Hippocampal formation (tissue), 2 donors: ENCODE measurements around the gene CDS2.

Experiments
- DNase-seq, 2 donors: peaks; one replicate each; lab custom pipeline; 2025; lab: John Stamatoyannopoulos, UW

CDS2 gene

DNA sequence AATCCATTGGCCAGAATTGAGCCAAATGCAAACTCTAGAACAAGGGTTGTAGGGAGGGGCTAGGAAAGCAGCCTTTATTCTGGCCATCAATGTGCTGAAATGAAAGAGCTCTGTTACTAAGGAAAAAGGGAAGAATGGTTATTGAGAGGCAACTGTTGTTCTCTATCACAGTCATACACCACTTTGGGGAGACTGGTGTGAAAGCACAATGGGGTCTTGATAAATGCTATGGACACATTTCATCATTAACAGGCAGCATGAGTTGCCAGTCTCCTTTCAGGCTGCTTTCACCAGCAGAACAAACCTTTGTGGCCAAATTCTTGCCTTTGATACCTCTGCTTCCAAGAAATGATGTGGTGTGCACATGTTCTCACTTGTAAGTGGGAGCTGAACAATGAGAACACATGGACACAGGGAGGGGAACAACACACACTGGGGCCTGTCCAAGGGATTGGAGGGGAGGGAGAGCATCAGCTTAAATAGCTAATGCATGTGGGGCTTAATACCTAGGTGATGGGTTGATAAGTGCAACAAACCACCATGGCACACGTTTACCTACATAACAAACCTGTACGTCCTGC lies 86.2 kb downstream of the CDS2 start:
- DNase-seq, result peak in 1 of 2 donors; percentile 86

DNA sequence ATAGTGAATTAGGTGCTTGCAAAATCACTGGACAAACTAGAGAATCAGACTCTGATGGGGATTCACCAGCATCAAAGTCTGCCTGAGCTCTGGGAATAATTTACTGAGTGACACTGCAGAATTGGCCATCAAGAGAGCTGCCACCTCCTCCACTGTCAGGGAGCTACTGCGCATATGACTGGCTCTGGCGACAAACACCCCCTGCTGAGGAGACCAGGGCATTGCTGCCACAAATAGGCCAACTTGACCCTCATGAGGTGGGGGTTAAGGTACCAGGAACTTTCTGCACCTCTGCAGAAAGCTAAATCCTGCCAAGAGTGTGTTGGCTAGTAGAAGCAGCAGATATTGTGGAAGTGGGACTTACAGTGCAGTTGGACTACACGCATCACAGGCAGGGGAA lies 88.0 kb downstream of the CDS2 start:
- no peak for DNase-seq

DNA sequence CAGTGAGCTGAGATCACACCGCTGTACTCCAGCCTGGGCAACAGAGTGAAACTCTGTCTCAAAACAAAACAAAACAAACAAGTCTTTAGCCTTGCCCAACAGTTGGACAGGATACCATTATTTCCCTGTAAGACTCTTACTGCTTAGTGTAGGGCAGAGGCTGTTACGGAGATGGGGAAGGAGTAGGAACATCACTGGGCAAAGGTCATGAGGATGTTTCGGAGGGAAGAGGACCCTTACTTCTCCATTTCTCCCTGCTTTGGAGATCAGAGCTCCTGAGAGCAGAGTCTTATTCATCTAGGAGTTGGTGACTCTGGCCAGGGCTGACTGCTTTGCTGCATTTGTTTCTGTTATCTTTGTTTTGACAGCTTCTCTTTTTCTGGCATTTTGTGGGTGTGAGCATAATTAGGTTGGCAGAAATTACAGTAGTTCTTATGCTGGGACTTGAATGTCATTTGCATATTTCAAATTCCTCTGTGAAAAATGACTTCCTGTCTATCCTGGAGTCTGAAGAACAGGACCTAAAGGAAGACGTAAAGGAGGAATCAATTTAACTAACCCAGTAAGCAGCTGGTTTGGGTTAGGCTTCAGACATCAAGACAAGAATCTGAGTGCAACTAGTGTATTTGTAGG lies 89.0 kb downstream of the CDS2 start:
- DNase-seq, result no peak

DNA sequence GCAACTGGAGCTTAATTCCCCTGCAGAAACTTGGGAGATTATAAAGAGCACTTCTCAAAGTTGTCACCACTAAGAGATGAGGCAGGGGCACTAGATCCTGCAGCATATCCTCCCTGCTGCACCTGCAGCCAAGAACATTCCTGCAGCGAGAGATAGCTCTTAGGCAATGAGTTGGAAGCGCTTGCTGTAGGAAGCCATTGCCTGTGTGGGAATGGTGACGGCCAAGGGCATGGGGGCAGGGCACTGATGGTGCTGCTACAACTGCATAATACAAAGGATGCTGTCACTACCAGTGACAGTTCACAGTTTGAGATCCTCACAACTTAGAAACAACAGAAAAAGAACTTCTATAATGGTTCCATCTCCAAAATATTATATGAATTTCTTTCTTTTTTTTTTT lies 89.9 kb downstream of the CDS2 start:
- peak in 1 of 2 donors; percentile 27 for DNase-seq

DNA sequence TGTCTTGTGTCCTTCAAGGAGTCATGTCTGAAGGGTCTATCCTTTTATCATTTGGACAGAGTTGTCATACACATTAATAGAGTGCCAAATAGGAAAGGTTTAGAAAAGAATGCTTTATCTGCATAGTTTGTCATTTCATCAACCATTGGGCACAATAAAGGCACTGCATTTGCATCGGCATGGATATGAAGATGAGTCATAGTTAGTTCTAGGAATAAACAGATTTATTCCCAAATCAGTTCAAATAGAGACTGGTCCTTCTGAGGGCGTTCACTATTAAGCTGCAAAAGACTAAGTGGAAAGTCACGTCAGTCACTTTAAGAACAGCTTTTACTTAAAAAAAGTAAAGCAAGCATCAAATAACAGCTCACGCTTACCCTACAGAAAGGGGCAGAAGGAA lies 90.8 kb downstream of the CDS2 start:
- DNase-seq, result no peak

DNA sequence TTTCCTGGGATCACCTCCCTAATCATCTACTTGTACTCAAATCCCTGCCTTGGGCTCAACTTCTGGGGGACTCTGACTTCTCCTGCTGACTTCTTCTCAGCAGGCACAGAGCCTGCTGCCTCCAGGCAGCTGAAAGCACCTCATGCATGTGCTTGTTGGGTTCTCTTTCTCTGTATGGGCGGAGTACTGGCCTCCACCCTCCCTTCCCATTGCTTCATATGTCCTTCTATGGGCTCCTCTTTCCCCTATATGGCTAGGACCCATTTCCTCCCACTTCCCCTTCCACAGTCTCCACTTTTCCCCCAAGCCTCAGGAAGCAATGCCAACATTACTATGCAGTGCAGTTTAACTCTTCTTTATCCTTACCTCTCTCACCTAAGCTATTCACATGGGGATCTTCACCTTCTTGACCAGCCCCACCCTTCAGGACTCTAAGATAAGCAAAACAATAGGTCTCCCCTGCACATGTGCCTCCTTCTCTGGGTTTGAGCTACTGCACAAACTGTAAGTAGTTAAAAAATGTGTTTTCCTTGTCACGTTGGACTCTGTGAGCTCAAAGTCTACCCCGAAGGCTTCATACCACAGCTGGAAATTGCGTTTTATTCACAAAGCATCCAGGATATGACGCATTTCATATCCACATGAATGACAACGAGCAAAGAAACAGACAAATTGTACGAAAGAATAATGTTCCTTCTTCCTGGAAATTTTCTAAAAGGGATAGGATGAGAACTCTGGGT lies 93.7 kb downstream of the CDS2 start:
- DNase-seq, result no peak

- DNase-seq, result no peak
These were observed 94.2 kb downstream of the CDS2 start for GRCh38 chr20:5221061-5221430.

DNA sequence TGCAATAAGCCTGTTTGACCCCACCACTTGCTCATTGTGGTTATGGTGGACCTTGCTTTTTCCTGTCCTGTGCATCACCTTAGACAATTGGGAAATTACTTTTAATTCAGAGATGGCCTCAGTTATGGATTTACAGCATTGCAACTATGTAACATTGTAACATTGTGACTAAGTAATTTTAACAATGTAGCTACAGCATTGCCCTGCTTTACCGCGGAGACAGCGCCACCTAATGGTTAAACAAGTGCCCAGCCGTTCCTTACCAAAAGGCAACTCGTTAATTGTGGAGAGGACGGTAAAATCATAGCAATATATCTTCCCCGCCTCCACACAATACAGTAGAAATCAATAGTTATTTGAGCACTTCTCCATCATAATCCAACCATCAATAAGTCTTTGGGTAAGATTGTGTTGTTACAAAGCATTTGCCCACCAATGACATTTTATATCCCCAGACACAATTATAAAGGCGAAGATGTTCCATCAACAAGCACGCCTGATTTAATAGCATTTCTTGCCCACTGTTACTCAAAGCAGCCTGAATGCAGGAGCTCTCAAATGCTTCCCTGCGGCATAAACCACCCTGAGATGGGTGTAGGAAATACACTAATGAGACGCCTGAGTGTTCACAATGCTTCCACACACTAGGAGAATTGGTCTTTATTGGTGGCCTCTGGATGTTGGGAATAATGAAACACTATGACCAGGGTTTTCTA lies 96.3 kb downstream of the CDS2 start:
- peak; percentile 57 to 75 for DNase-seq

DNA sequence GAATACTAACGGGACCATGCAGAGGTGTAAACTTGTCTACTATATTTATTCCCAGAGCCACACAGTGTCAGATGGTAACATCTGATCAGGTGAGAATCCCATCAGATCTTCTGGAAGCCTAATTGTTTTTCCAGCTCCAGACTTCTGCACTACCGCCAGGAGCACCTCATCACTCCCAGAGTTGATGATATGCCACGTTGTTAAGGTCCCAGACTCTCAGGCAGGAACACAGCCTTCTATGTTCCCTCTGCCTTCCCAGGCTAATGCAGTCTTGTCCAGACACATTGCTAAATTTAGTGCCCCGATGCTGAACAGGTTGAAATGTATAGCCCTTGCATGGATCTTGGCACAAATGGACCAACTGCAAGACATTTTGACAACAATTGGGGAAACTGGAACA lies 103.7 kb downstream of the CDS2 start:
- DNase-seq, result no peak

- no peak for DNase-seq
These were observed 107.3 kb downstream of the CDS2 start for GRCh38 chr20:5234158-5234557.

- no peak for DNase-seq
These were observed 108.2 kb downstream of the CDS2 start for GRCh38 chr20:5234978-5235377.
